GM12801 (cell line): ENCODE measurements around the gene CAMK4.

Experiments used
- CTCF ChIP-seq: IDR thresholded peaks from one replicate; pipeline ENCODE4 v1.5.1; 2011; ENCODE audit warnings: control low read depth; ENCODE audit not compliant: insufficient read length; ENCODE audit errors: extremely low read depth

CAMK4 gene

GRCh38 chr5:111463311-111463710 is 239.1 kb downstream of the CAMK4 start:
- no peak for TF ChIP-seq CTCF

- TF ChIP-seq CTCF, result no peak
Measured at GRCh38 chr5:111469293-111469896, 245.2 kb downstream of the CAMK4 start.

GRCh38 chr5:111469903-111470302 is 245.7 kb downstream of the CAMK4 start:
- TF ChIP-seq CTCF, result no peak

- no peak for TF ChIP-seq CTCF
Measured at GRCh38 chr5:111472096-111472495, 247.9 kb downstream of the CAMK4 start.

GRCh38 chr5:111472579-111472978 is 248.4 kb downstream of the CAMK4 start:
- no peak for TF ChIP-seq CTCF

- no peak for TF ChIP-seq CTCF
Measured at GRCh38 chr5:111478266-111478665, 254.1 kb downstream of the CAMK4 start.

GRCh38 chr5:111478898-111479297 is 254.7 kb downstream of the CAMK4 start:
- no peak for TF ChIP-seq CTCF
